Activated CD4-positive, alpha-beta T cell treated with anti-CD3 and anti-CD28 coated beads for 36 hours (primary cell): Measurements from ENCODE around the gene PATE3. TPM values are rescaled to one million over a fixed set of nuclear protein-coding genes. Genes with fewer than 3 reads are reported as not detected.

Experiments used
- ATAC-seq: fragments of 200-7000 bp; cut with Tn5 transposase; one replicate; pipeline ENCODE4 v1.10.0; 2021; ENCODE audit warnings: mild to moderate bottlenecking, moderate library complexity
- CTCF ChIA-PET: fragments of 350-600 bp; sonication (Branson Sonifier 250); formaldehyde crosslinking; loops from one replicate; lab custom pipeline; 2021; ENCODE audit warnings: antibody characterized with exemption; lab: Charles Lee
- POLR2A ChIA-PET: fragments of 350-600 bp; sonication (Branson Sonifier 250); formaldehyde crosslinking; loops from one replicate; lab custom pipeline; 2021; ENCODE audit warnings: antibody characterized with exemption, inconsistent platforms; lab: Charles Lee
- DNase-seq: peaks from one replicate; pipeline ENCODE4 v3.0.0-alpha.2; 2020
- H3K27ac Mint-ChIP-seq: one replicate; pipeline ENCODE4 v1.8.0; 2021; ENCODE audit warnings: mixed read lengths
- H3K27me3 Mint-ChIP-seq: one replicate; pipeline ENCODE4 v1.8.0; 2021; ENCODE audit warnings: mixed read lengths
- H3K36me3 Mint-ChIP-seq: one replicate; pipeline ENCODE4 v1.8.0; 2021; ENCODE audit warnings: low read depth, mixed read lengths
- H3K4me1 Mint-ChIP-seq: one replicate; pipeline ENCODE4 v1.8.0; 2021; ENCODE audit warnings: mixed read lengths
- H3K4me3 Mint-ChIP-seq: one replicate; pipeline ENCODE4 v1.8.0; 2021; ENCODE audit warnings: mild to moderate bottlenecking, moderate library complexity, mixed read lengths
- H3K9me3 Mint-ChIP-seq: one replicate; pipeline ENCODE4 v1.8.0; 2021; ENCODE audit warnings: low read depth, mixed read lengths
- intact Hi-C, 2 experiments: fragments of 100-400 bp; cut with DNase I in 1 of 2; cut with micrococcal nuclease in 1 of 2; formaldehyde crosslinking; loops; one replicate each; pipeline versions ENCODE4 v1.14.2 to v1.15.1; 2022 to 2024; cut with DNase I, micrococcal nuclease
- total RNA-seq, 2 experiments: library from RNA; stranded (reverse); gene quantifications; one replicate each; pipeline ENCODE4 v1.2.3, GENCODE V29; 2021

The PATE3 gene
- total RNA-seq, 2 experiments from 2014 or later: not detected

- DNase-seq (no peak), ATAC-seq (no peak)
- no peaks in the 10 kb centered on the region for H3K36me3 Mint-ChIP-seq
- peaks cover 3% of the 10 kb centered on the region for H3K4me1 Mint-ChIP-seq
- H3K27me3 Mint-ChIP-seq: peaks cover 17% of the 10 kb centered on the region
- H3K4me3 Mint-ChIP-seq: no peak overlapping the region
- CTCF ChIA-PET: no interaction called here
- H3K27ac Mint-ChIP-seq: no peak overlapping the region
- POLR2A ChIA-PET: no interaction called here
- no peaks in the 10 kb centered on the region for H3K9me3 Mint-ChIP-seq
- intact Hi-C loops: no loop called here
These were observed 14.4 kb upstream of the PATE3 start for GRCh38 chr11:125773516-125773915.

DNA sequence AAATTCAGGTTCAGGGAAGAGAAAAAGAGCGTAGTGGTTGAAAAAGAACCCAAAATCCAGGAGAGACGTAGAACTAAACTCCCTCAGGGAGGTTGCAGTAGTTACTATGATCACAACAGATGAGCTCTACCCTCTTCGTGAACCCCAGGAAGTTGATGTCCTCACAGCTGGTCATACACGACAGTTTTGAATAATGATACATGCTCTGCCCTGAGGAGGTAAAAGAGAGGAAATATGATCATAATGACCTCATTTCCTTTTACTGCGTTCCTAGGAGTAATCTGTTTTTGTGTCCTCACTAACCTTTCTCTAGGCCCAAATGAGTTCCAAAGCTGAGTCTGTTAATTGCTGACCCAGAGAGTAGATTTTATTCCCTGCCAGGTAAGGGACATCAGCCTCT, 10.6 kb upstream of the PATE3 start:
- Mint-ChIP-seq H3K4me1 (no peaks in the 10 kb centered on the region), H3K9me3 (no peaks in the 10 kb centered on the region), H3K27me3 (peaks cover 19% of the 10 kb centered on the region), H3K27ac (no peak overlapping the region), H3K36me3 (no peaks in the 10 kb centered on the region), H3K4me3 (no peak overlapping the region)
- ChIA-PET POLR2A (no interaction called here), CTCF (interaction anchor here (0.7 kb wide), 1 partner anchor 190 kb away, joined by 3 read pairs; no protein-coding TSS in a partner anchor)
- intact Hi-C loops: no loop called here
- peak; percentile 57 for ATAC-seq
- DNase-seq: no peak

GRCh38 chr11:125778728-125779127, 9.2 kb upstream of the PATE3 start, which contains the start of gene PATE2:
PATE2 (minus strand) TSS chr11:125778828; CDS start chr11:125778773, 55 bp downstream.
- Mint-ChIP-seq H3K27ac (no peak within 1 kb of the TSS), H3K4me3 (no peak within 1 kb of the TSS), H3K27me3 (peaks cover 19% of the 10 kb centered on the region), H3K36me3 (no peaks in the 10 kb centered on the region), H3K4me1 (no peaks in the 10 kb centered on the region), H3K9me3 (no peaks in the 10 kb centered on the region)
- intact Hi-C loops: no loop called here
- CTCF ChIA-PET: no interaction called here
- POLR2A ChIA-PET: no interaction called here
- DNase-seq (no peak), ATAC-seq (no peak)

GRCh38 chr11:125784678-125785077, 3.2 kb upstream of the PATE3 start:
- POLR2A ChIA-PET: no interaction called here
- Mint-ChIP-seq H3K27me3 (peaks cover 12% of the 10 kb centered on the region), H3K36me3 (no peaks in the 10 kb centered on the region), H3K27ac (no peak overlapping the region), H3K4me3 (no peak overlapping the region), H3K9me3 (no peaks in the 10 kb centered on the region), H3K4me1 (no peaks in the 10 kb centered on the region)
- ATAC-seq (no peak), DNase-seq (no peak)
- intact Hi-C loops: no loop called here
- CTCF ChIA-PET: interaction anchor here (0.7 kb wide), 1 partner anchor 51 kb away, joined by 3 read pairs; no protein-coding TSS in a partner anchor

- peaks cover 10% of the 10 kb centered on the region for H3K9me3 Mint-ChIP-seq
- no peak overlapping the region for H3K4me3 Mint-ChIP-seq
- H3K27me3 Mint-ChIP-seq: peaks cover 4% of the 10 kb centered on the region
- no peak overlapping the region for H3K27ac Mint-ChIP-seq
- ATAC-seq: no peak
- ChIA-PET POLR2A (no interaction called here), CTCF (interaction anchor here (0.6 kb wide), 1 partner anchor 94 kb away, joined by 3 read pairs; no protein-coding TSS in a partner anchor)
- no peaks in the 10 kb centered on the region for H3K4me1 Mint-ChIP-seq
- intact Hi-C loops: no loop called here
- no peak for DNase-seq
- H3K36me3 Mint-ChIP-seq: no peaks in the 10 kb centered on the region
These were observed 2.9 kb downstream of the PATE3 start for GRCh38 chr11:125790825-125791224.

DNA sequence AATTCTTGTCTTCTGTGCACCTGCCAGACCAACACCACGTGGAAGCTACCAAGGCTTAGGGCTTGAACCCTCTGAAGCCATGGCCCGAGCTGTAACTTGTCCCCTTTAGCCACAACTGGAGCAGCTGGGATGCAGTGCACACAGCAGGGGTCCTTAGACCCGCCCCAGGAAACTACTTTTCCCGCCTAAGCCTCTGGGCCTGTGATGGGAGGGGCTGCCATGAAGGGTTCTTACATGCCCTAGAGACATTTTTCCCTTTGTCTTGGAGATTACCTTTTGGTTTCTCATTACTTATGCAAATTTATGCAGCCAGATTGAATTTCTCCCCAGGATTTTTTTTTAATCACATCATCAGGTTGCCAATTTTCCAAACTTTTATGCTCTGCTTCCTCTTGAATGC, 9.7 kb downstream of the PATE3 start:
- POLR2A ChIA-PET: no interaction called here
- H3K4me1 Mint-ChIP-seq: no peaks in the 10 kb centered on the region
- no peak overlapping the region for H3K27ac Mint-ChIP-seq
- intact Hi-C loops: no loop called here
- H3K4me3 Mint-ChIP-seq: no peak overlapping the region
- H3K36me3 Mint-ChIP-seq: no peaks in the 10 kb centered on the region
- DNase-seq (no peak), ATAC-seq (no peak)
- CTCF ChIA-PET: no interaction called here
- H3K27me3 Mint-ChIP-seq: no peaks in the 10 kb centered on the region
- peaks cover 31% of the 10 kb centered on the region for H3K9me3 Mint-ChIP-seq

DNA sequence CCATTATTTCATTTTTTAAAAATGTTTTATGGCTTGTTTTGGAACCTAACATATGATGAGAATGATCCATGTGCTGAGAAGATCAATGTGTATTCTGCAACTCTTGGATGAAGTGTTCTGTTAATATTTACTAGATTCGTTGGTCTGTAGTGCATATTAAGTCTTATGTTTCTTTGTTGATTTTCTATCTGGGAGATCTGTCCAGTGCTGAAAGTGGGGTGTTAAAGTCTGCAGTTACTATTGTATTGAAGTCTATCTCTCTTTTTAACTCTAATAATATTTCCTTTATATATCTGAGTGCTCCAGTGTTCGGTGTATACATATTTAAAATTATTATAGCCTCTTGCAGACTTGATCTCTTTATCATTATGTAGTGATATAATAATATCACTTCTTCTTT, 11.9 kb downstream of the PATE3 start:
- H3K27ac Mint-ChIP-seq: no peak overlapping the region
- no peaks in the 10 kb centered on the region for H3K27me3 Mint-ChIP-seq
- POLR2A ChIA-PET: no interaction called here
- no peaks in the 10 kb centered on the region for H3K4me1 Mint-ChIP-seq
- ATAC-seq (no peak), DNase-seq (no peak)
- peaks cover 29% of the 10 kb centered on the region for H3K9me3 Mint-ChIP-seq
- CTCF ChIA-PET: no interaction called here
- H3K4me3 Mint-ChIP-seq: no peak overlapping the region
- intact Hi-C loops: no loop called here
- H3K36me3 Mint-ChIP-seq: no peaks in the 10 kb centered on the region

- no peaks in the 10 kb centered on the region for H3K36me3 Mint-ChIP-seq
- ATAC-seq (no peak), DNase-seq (no peak)
- H3K27me3 Mint-ChIP-seq: no peaks in the 10 kb centered on the region
- no peak overlapping the region for H3K27ac Mint-ChIP-seq
- no peaks in the 10 kb centered on the region for H3K4me1 Mint-ChIP-seq
- no peak overlapping the region for H3K4me3 Mint-ChIP-seq
- intact Hi-C loops: no loop called here
- ChIA-PET CTCF (no interaction called here), POLR2A (interaction anchor here (0.6 kb wide), 1 partner anchor 761 kb away, joined by 3 read pairs; no protein-coding TSS in a partner anchor)
- peaks cover 21% of the 10 kb centered on the region for H3K9me3 Mint-ChIP-seq
These were observed 14.5 kb downstream of the PATE3 start for GRCh38 chr11:125802387-125802786.

GRCh38 chr11:125807909-125808308, 20.0 kb downstream of the PATE3 start:
- POLR2A ChIA-PET: no interaction called here

DNA sequence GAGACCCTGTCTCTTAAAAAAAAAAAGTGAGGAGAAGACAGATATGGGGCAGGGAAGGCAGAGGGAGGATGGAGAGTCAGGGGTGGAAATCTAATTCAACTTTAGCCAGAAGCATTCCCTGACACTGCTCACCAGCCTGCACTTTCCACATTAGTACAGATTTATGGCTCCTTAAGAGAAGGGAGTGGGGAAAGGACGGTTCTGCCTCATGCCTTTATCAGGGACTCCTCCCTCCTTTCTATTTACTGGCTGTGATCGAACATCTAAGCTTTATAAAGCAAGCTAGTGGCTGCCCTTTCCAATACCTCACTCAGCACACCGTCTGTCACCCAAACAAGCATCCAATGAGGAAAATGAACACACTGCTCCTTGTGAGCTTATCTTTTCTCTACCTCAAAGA, 45.1 kb downstream of the PATE3 start, which contains the start of gene PATE4:
TSS of gene PATE4 (plus strand) at position 301 of the 400 bp plus-strand sequence. CDS start at position 345, 44 bp downstream.
- intact Hi-C loops: no loop called here
- DNase-seq (no peak), ATAC-seq (no peak)
- Mint-ChIP-seq H3K4me3 (no peak within 1 kb of the TSS), H3K9me3 (peaks cover 4% of the 10 kb centered on the region), H3K4me1 (no peaks in the 10 kb centered on the region), H3K27me3 (peaks cover 21% of the 10 kb centered on the region), H3K27ac (no peak within 1 kb of the TSS), H3K36me3 (no peaks in the 10 kb centered on the region)
- POLR2A ChIA-PET: no interaction called here
- CTCF ChIA-PET: no interaction called here

More at GRCh38 chr11:125807909-125808308, 20.0 kb downstream of the PATE3 start:
- no peak for DNase-seq
- H3K36me3 Mint-ChIP-seq: no peaks in the 10 kb centered on the region
- no peaks in the 10 kb centered on the region for H3K4me1 Mint-ChIP-seq
- intact Hi-C loops: no loop called here
- CTCF ChIA-PET: no interaction called here
- H3K27ac Mint-ChIP-seq: no peak overlapping the region
- H3K4me3 Mint-ChIP-seq: no peak overlapping the region
- peaks cover 5% of the 10 kb centered on the region for H3K9me3 Mint-ChIP-seq
- no peaks in the 10 kb centered on the region for H3K27me3 Mint-ChIP-seq
- no peak for ATAC-seq

DNA sequence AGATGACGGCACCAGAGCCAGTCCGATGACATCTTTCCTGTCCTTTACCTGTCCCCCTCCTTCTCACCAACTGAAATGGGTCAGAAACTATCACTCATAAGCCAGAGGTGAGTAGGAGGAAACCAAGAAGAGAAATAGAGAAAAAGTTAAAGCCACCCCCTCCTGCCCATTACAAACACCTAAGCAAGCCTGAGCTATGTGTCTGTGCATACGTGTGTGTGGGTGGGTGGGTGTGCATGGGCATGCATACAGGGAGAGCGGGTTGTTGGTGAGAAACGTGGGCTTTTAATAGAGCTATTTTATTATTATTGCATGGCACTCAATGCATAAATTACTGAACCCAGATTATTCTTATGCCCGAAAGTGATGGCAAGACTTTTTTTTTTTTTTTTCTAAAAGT, 47.8 kb downstream of the PATE3 start:
- H3K4me3 Mint-ChIP-seq: no peak overlapping the region
- ChIA-PET POLR2A (no interaction called here), CTCF (interaction anchor here (0.6 kb wide), 1 partner anchor 51 kb away, joined by 3 read pairs; no protein-coding TSS in a partner anchor)
- no peak for DNase-seq
- H3K9me3 Mint-ChIP-seq: peaks cover 4% of the 10 kb centered on the region
- H3K27ac Mint-ChIP-seq: no peak overlapping the region
- H3K27me3 Mint-ChIP-seq: peaks cover 18% of the 10 kb centered on the region
- H3K4me1 Mint-ChIP-seq: no peaks in the 10 kb centered on the region
- ATAC-seq: no peak
- intact Hi-C loops: no loop called here
- no peaks in the 10 kb centered on the region for H3K36me3 Mint-ChIP-seq
